ENCODE data around the gene DIP2C.
"Not testable (repeated sequence)": the region's sequence is repeated elsewhere in the genome, so short reads cannot be mapped to it uniquely, and the experiment has no call there.

The DIP2C gene

GRCh38 chr10:593421-593820, 96.0 kb downstream of the DIP2C start:
- no peak for DNase-seq

- no peak for DNase-seq
Observed at GRCh38 chr10:593016-593415, 96.5 kb downstream of the DIP2C start.

- no peak for DNase-seq
Observed at GRCh38 chr10:591646-592045, 97.8 kb downstream of the DIP2C start.

- DNase-seq, result no peak
Observed at GRCh38 chr10:590721-591120, 98.7 kb downstream of the DIP2C start.

- no peak for DNase-seq
Observed at GRCh38 chr10:589961-590680, 99.3 kb downstream of the DIP2C start.

- DNase-seq, result no peak
Observed at GRCh38 chr10:588246-589165, 101.0 kb downstream of the DIP2C start.

GRCh38 chr10:586716-587115, 102.8 kb downstream of the DIP2C start:
- no peak for DNase-seq

- no peak for DNase-seq
Observed at GRCh38 chr10:586151-586550, 103.3 kb downstream of the DIP2C start.

GRCh38 chr10:585502-585901, 104.0 kb downstream of the DIP2C start:
- DNase-seq, result no peak

- not testable (repeated sequence) for DNase-seq
Observed at GRCh38 chr10:584497-585290, 104.8 kb downstream of the DIP2C start.

- no peak for DNase-seq
Observed at GRCh38 chr10:583433-583832, 106.0 kb downstream of the DIP2C start.

GRCh38 chr10:581776-582330, 107.6 kb downstream of the DIP2C start:
- DNase-seq, result no peak

- DNase-seq, result peak; percentile 11
Observed at GRCh38 chr10:580778-581177, 108.7 kb downstream of the DIP2C start.

GRCh38 chr10:576130-576465, 113.4 kb downstream of the DIP2C start:
- DNase-seq, result no peak

- no peak for DNase-seq
Observed at GRCh38 chr10:575402-576129, 113.9 kb downstream of the DIP2C start.

GRCh38 chr10:572696-573095, 116.8 kb downstream of the DIP2C start:
- no peak for DNase-seq

GRCh38 chr10:571688-572451, 117.6 kb downstream of the DIP2C start:
- DNase-seq, result no peak

GRCh38 chr10:571166-571565, 118.3 kb downstream of the DIP2C start:
- DNase-seq, result no peak

- no peak for DNase-seq
Observed at GRCh38 chr10:570628-571163, 118.8 kb downstream of the DIP2C start.

GRCh38 chr10:569961-570627, 119.4 kb downstream of the DIP2C start:
- no peak for DNase-seq

GRCh38 chr10:568848-569247, 120.6 kb downstream of the DIP2C start:
- no peak for DNase-seq

Data from NCI-H226 (cell line).